GM13976 (cell line): ENCODE measurements around the gene CR1.

Experiments
- DNase-seq: peaks from one replicate; pipeline ENCODE4 v3.0.0; 2012; ENCODE audit warnings: low spot score
- CTCF ChIP-seq: IDR thresholded peaks from 2 replicates; pipeline ENCODE4 v1.5.1; 2012; ENCODE audit warnings: borderline replicate concordance, mild to moderate bottlenecking; ENCODE audit not compliant: insufficient read depth; ENCODE audit errors: extremely low read depth, missing control alignments, control extremely low read depth
- in situ Hi-C: fragments of 300-500 bp; cut with MboI; formaldehyde crosslinking; loops from one replicate; pipeline ENCODE4 v1.12.0; 2022; ENCODE audit warnings: low sequenced_read_pairs, mixed read lengths, inconsistent platforms; ENCODE audit not compliant: unreplicated experiment

CR1 gene

DNA sequence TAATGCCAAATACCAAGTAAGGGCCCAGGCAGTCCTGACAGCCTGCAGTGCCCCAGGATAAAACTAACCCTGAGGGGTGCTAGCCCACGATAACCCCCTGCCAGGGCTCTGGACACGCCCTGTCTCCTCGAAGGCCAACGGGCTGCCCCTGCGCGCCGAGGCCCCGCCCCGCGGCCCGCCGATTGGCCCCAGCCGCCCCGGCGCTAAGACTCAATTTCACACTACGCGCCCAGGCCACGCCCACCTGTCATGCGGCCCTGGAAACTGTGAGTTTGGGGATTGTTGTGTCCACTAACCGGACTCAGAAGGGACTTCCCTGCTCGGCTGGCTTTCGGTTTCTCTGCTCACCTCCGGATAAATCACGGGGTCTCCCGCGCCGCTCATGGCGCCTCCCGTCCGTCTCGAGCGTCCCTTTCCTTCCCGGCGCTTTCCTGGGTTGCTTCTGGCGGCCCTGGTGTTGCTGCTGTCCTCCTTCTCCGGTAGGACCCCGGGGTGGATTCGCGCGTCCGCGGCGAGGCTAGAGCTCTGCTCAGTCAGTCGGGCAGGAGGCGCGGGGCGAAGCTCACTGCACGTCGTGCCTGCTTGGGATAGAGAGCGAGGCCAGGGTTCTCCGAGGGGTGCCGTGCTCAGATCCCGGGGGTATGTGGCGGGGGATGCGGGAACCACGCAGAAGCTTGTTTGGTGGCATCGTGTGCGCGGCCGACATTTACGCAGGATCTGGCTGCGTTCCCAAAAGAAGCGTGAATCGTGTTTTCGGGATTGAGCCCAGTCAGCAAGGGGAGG is 149.1 kb downstream of the CR1 start, which contains the start of gene CR1L:
Gene CR1L, plus strand, starts transcription at position 282 of the 783 bp plus-strand sequence. Its CDS starts 101 bp downstream, at position 383.
- no peak for TF ChIP-seq CTCF
- peak; percentile 85 for DNase-seq
- in situ Hi-C loops = no loop called here

DNA sequence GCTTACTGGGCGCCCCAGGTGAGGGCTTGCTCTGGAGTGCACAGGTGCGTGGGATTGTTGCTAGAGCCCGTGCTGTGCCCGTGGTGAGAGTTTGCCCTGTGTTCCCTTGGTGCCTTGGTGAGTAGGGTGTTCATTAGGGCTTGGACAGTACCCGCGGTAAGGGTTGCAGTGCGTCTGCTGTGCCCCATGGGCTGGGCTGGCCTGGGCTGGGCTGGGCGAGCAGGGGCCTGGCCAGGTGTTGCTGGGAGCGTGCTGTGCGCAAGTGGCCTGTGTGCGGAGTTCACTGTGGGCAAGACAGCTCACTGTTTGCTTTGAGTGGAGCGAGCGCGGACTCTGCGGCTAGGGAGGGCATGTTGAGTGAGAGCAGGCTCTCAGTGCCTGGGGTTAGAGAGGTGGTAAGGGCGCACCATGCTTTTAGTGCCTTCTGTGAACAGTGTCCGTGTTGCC is 149.7 kb downstream of the CR1 start:
- no peak for TF ChIP-seq CTCF
- no peak for DNase-seq
- in situ Hi-C loops = no loop called here

DNA sequence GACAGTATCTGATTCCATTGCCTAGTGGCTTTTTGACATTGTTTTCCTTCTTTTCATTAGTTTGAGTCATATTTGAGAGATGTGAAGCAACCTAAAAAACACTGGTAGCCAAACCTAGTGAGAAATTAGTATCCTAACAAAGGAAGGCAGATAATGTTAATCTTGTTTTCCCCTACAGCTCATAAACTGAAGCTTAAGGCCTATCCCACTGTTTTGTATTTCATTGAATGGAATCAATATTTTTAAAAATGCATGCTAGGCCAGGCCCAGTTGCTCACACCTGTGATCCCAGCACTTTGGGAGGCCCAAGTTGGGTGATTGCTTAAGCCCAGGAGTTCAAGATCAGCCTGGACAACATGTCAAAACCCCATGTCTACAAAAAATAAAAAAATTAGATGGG is 150.2 kb downstream of the CR1 start:
- DNase-seq = no peak
- TF ChIP-seq CTCF = no peak
- in situ Hi-C loops = no loop called here

DNA sequence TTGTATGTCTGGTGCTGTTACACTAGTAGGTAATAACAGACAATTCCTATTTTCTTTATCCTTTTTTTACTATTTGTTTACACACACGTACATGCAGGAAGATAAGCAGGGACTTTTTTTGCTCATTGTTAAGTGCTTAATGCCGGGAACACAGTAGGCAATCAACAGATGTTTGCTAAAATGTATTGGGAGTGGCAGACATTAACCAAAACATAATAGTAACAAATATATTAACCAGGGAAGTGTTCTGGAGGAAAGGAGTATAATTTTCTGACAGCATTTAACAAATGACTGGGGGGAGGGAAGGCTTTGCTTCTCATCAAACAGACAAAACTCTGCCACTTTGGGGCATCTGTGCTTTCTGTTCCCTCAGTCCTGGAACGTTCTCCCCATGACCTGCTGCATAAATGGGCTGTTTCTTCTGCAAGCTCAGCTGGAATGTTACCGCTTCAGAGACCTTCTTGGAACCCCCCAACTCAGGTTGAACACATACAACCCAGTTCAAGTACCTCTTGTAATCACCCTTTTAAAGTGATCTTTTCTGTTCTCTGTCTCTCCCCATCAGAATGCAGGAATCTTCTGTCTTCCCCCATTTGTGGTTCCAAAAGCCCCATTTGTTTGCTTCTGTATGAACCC is 151.1 kb downstream of the CR1 start:
- no peak for DNase-seq
- in situ Hi-C loops = no loop called here
- TF ChIP-seq CTCF = no peak

DNA sequence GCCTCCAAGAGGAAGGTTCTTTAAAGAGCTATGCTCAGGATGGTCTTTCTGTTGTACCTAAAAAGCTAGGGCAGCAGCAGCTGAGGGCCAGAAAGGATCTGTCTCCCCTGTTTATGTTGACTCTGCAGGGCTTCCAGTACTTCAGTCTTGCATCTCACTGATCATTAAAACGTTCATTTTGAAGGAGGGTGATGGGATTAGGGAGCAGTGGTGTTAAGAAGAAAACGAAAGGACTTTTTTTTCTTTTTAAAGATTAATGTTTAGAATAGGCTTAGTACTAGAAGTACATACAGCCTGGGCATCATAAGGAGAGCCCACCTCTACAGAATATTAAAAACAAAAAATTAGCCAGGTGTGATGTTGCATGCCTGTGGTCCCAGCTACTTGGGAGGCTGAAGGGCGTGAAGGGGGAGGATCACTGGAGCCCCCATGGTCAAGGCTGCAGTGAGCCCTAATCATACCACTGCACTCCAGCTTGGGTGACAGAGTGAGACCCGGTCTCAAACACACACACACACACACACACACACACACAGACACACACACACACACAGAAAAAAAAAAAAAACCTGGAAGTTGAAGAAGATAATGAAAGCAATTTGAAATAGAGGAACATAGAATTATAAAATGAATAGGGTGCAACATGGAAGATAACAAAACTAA is 151.8 kb downstream of the CR1 start:
- in situ Hi-C loops = no loop called here
- no peak for DNase-seq
- TF ChIP-seq CTCF = no peak

- in situ Hi-C loops = no loop called here
- DNase-seq = no peak
- TF ChIP-seq CTCF = no peak
Measured at GRCh38 chr1:207648334-207649209, 152.6 kb downstream of the CR1 start.
